ENCODE data around the gene CDK19. TPM values are rescaled to one million over a fixed set of nuclear protein-coding genes. Genes with fewer than 3 reads are reported as not detected.

Gene CDK19
- total and polyA plus RNA-seq, 2 of the 13 experiments (the other 11 are each of a cell fraction or from before 2014, with no cell fraction given) = 13.4 to 27.0 TPM

- TF ChIP-seq GRHL1 (CRISPR knock-in tag; conservative IDR thresholded peaks at IDR 0.05) = no peak
- peak; percentile 40 for TF ChIP-seq BCL6 (CRISPR knock-in tag; IDR thresholded peaks at IDR 0.05)
- no peak for TF ChIP-seq TAF15 (IDR thresholded peaks at IDR 0.05; ENCODE audit: low read depth, low read length, poor library complexity, severe bottlenecking)
- TF ChIP-seq USF2 (IDR thresholded peaks at IDR 0.05; ENCODE audit: low read depth, low read length) = no peak
- TF ChIP-seq USF2 (CRISPR knock-in tag; IDR thresholded peaks at IDR 0.05; ENCODE audit: borderline replicate concordance) = no peak
- TF ChIP-seq RNF219 (CRISPR knock-in tag; IDR thresholded peaks at IDR 0.05) = no peak
- TF ChIP-seq CREBL2 (CRISPR knock-in tag; IDR thresholded peaks at IDR 0.05; ENCODE audit: borderline replicate concordance) = no peak
- TF ChIP-seq RFXAP (CRISPR knock-in tag; IDR thresholded peaks at IDR 0.05; ENCODE audit: borderline replicate concordance) = no peak
- TF ChIP-seq GZF1 (CRISPR knock-in tag; IDR thresholded peaks at IDR 0.05) = no peak
- TF ChIP-seq HIVEP1 (CRISPR knock-in tag; IDR thresholded peaks at IDR 0.05) = no peak
- TF ChIP-seq MEF2D (CRISPR knock-in tag; IDR thresholded peaks at IDR 0.05) = 0 out of 2 replicates have a peak, but pooled peaks have one; percentile 34
- TF ChIP-seq ZNF281 (CRISPR knock-in tag; IDR thresholded peaks at IDR 0.05; ENCODE audit: borderline replicate concordance) = no peak
- TF ChIP-seq GMEB2 (CRISPR knock-in tag; IDR thresholded peaks at IDR 0.05; ENCODE audit: low read depth) = no peak
- TF ChIP-seq RBAK (CRISPR knock-in tag; IDR thresholded peaks at IDR 0.05) = no peak
- TF ChIP-seq MLX (CRISPR knock-in tag; IDR thresholded peaks at IDR 0.05) = peak; percentile 49
- no peak for TF ChIP-seq SIN3B (IDR thresholded peaks at IDR 0.05; ENCODE audit: low read length)
- no peak for TF ChIP-seq ZNF75D (CRISPR knock-in tag; IDR thresholded peaks at IDR 0.05; ENCODE audit: borderline replicate concordance)
Observed at GRCh38 chr6:110566346-110567125, 248.7 kb downstream of the CDK19 start (continued).

Data from HepG2 (cell line).